ENCODE results near the gene SEPTIN12.

- TF ChIP-seq CTCF (IDR thresholded peaks at IDR 0.05), result no peak
- no peak for TF ChIP-seq POLR2A (IDR thresholded peaks at IDR 0.05)
Observed at GRCh38 chr16:4766875-4767628, 21.1 kb downstream of the SEPTIN12 start, which contains the start of gene ZNF500.
